ENCODE measurements around the gene FNBP1.

DNA sequence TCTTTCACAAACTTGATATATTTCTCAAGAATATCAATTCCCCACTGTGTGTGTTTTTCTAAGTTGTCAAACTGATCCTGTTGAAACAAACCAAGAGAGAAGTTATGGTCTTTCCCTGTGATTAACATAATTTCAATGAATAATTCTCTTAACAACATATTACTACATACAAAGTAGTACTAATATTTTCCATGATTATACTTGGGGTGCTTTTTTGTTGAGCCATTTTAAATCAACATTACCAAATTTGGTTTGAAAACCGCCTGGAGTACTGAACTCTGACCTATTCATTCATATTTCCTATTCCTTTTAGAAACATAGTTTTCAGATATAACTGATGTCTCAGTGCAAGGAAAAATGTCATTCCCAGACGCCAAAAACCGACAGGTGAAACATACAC is 48.1 kb downstream of the FNBP1 start:
- TF ChIP-seq, protein P1, sequence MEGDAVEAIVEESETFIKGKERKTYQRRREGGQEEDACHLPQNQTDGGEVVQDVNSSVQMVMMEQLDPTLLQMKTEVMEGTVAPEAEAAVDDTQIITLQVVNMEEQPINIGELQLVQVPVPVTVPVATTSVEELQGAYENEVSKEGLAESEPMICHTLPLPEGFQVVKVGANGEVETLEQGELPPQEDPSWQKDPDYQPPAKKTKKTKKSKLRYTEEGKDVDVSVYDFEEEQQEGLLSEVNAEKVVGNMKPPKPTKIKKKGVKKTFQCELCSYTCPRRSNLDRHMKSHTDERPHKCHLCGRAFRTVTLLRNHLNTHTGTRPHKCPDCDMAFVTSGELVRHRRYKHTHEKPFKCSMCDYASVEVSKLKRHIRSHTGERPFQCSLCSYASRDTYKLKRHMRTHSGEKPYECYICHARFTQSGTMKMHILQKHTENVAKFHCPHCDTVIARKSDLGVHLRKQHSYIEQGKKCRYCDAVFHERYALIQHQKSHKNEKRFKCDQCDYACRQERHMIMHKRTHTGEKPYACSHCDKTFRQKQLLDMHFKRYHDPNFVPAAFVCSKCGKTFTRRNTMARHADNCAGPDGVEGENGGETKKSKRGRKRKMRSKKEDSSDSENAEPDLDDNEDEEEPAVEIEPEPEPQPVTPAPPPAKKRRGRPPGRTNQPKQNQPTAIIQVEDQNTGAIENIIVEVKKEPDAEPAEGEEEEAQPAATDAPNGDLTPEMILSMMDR (IDR thresholded peaks at IDR 0.05; ENCODE audit: low read depth, low read length, poor library complexity, severe bottlenecking), result no peak
- no peak for TF ChIP-seq EZH2phosphoT487 (IDR thresholded peaks at IDR 0.05; ENCODE audit: borderline replicate concordance, low read length)

All from DOHH2 (cell line).